Stimulated activated effector memory CD8-positive, alpha-beta T cell treated with anti-CD3 and anti-CD28 coated beads, Interleukin-12 subunit alpha, Interleukin-12 subunit beta, amount 100 ng/mL, for 72 hours (primary cell): Measurements from ENCODE around the gene ATP6V1C2.

Experiments used
- ATAC-seq: fragments of 150-1000 bp; cut with Tn5 transposase; 2 replicates; pipeline ENCODE4 v1.10.0; 2021
- DNase-seq, 2 donors: peaks; one replicate each; pipeline ENCODE4 v3.0.0; 2021 to 2022; ENCODE audit warnings: low spot score in 2 of 2
- H3K27ac Mint-ChIP-seq: one replicate; pipeline ENCODE4 v1.8.0; 2022; ENCODE audit warnings: mild to moderate bottlenecking, mixed read lengths
- H3K36me3 Mint-ChIP-seq: one replicate; pipeline ENCODE4 v1.8.0; 2022; ENCODE audit warnings: mild to moderate bottlenecking, mixed read lengths
- H3K4me1 Mint-ChIP-seq: one replicate; pipeline ENCODE4 v1.8.0; 2022; ENCODE audit warnings: mixed read lengths
- H3K4me3 Mint-ChIP-seq: one replicate; pipeline ENCODE4 v1.8.0; 2022; ENCODE audit warnings: mild to moderate bottlenecking, mixed read lengths
- H3K9me3 Mint-ChIP-seq: one replicate; pipeline ENCODE4 v1.8.0; 2022; ENCODE audit warnings: mixed read lengths

Gene ATP6V1C2

GRCh38 chr2:10783421-10783820 lies 62.0 kb downstream of the ATP6V1C2 start:
- Mint-ChIP-seq H3K4me3 (no peak overlapping the region), H3K27ac (peak overlapping the region; percentile 48), H3K9me3 (no peaks in the 10 kb centered on the region), H3K36me3 (peaks cover 98% of the 10 kb centered on the region), H3K4me1 (peaks cover 5% of the 10 kb centered on the region)
- DNase-seq = no peak
- no peak for ATAC-seq

DNA sequence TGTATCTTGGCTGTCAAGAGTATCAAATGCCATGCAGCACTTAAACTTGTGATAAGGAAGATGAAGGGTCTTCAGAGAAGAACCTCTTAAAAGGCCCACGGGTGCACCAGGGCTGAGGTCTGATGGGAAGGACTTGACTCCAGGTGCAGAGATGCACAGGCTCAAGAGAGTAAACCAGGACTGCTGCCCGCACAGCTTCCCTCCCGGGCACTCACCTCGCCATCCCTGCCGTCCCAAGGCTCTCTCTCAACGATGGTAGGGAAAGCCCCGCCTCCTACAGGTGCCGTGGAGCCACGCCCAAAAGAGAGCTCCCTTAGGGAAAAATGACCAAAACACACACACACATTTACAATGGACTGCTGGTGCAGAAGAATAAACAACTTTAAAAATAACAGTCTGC lies 63.3 kb downstream of the ATP6V1C2 start:
- Mint-ChIP-seq H3K4me3 (no peak overlapping the region), H3K9me3 (no peaks in the 10 kb centered on the region), H3K27ac (no peak overlapping the region), H3K4me1 (peaks cover 5% of the 10 kb centered on the region), H3K36me3 (peaks cover 100% of the 10 kb centered on the region)
- ATAC-seq = no peak
- DNase-seq = no peak

DNA sequence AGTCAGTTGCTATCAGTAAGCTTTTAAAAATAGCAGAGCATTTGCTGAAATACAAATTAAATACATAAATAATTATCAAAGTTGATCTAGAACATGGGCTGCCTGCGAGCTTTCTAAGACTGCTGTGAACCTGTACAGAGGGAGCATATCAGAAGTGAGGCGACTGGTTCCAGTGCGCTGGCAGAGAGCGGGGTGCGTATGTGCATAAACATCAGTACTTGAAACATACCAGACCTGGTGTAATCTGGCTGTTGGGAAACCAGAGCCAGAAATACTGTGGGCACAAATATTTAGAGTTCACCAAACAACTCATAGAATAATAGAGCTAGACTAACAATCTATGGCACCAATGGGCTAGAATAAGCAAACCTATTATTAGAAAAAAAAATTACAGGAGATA lies 63.8 kb downstream of the ATP6V1C2 start:
- no peak overlapping the region for H3K4me3 Mint-ChIP-seq
- ATAC-seq = no peak
- peaks cover 9% of the 10 kb centered on the region for H3K4me1 Mint-ChIP-seq
- H3K9me3 Mint-ChIP-seq = no peaks in the 10 kb centered on the region
- peaks cover 100% of the 10 kb centered on the region for H3K36me3 Mint-ChIP-seq
- no peak for DNase-seq
- H3K27ac Mint-ChIP-seq = no peak overlapping the region

- peak overlapping the region; percentile 52 for H3K27ac Mint-ChIP-seq
- H3K36me3 Mint-ChIP-seq = peaks cover 100% of the 10 kb centered on the region
- H3K9me3 Mint-ChIP-seq = no peaks in the 10 kb centered on the region
- H3K4me1 Mint-ChIP-seq = peaks cover 20% of the 10 kb centered on the region
- no peak overlapping the region for H3K4me3 Mint-ChIP-seq
- no peak for ATAC-seq
- DNase-seq = no peak
Measured at GRCh38 chr2:10786240-10786982, 65.0 kb downstream of the ATP6V1C2 start.

- Mint-ChIP-seq H3K36me3 (peaks cover 100% of the 10 kb centered on the region), H3K27ac (peak overlapping the region; percentile 52), H3K9me3 (no peaks in the 10 kb centered on the region), H3K4me3 (no peak overlapping the region), H3K4me1 (peaks cover 30% of the 10 kb centered on the region)
- DNase-seq (no peak), ATAC-seq (no peak)
Measured at GRCh38 chr2:10787176-10787968, 65.9 kb downstream of the ATP6V1C2 start.

DNA sequence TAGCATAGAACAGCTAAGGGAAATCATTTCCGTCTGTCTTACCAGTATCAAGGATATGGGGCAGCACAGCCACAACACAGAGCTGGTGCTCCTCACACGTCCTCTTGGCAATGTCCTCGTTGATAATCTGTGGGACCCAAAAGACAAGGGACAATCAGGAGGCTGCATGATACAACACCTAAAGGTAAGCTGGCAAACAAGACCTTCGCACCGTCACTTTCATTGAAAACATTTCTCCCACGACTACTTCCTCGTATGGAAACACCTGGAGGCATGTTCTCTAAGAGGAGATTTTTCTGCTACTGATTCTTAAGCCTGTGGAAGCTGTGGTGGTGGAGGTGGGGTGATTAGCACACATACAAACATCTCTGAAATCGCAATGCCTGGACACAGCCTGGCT lies 67.4 kb downstream of the ATP6V1C2 start:
- Mint-ChIP-seq H3K4me3 (no peak overlapping the region), H3K4me1 (peaks cover 38% of the 10 kb centered on the region), H3K9me3 (no peaks in the 10 kb centered on the region), H3K27ac (no peak overlapping the region), H3K36me3 (peaks cover 100% of the 10 kb centered on the region)
- no peak for ATAC-seq
- DNase-seq = no peak

GRCh38 chr2:10790228-10790973 lies 69.0 kb downstream of the ATP6V1C2 start:
- ATAC-seq = peak; percentile 90
- Mint-ChIP-seq H3K9me3 (no peaks in the 10 kb centered on the region), H3K36me3 (peaks cover 100% of the 10 kb centered on the region), H3K27ac (peak overlapping the region; percentile 89), H3K4me3 (peak overlapping the region; percentile 68), H3K4me1 (peaks cover 39% of the 10 kb centered on the region)
- DNase-seq = peak in 1 of 2 donors; percentile 61

DNA sequence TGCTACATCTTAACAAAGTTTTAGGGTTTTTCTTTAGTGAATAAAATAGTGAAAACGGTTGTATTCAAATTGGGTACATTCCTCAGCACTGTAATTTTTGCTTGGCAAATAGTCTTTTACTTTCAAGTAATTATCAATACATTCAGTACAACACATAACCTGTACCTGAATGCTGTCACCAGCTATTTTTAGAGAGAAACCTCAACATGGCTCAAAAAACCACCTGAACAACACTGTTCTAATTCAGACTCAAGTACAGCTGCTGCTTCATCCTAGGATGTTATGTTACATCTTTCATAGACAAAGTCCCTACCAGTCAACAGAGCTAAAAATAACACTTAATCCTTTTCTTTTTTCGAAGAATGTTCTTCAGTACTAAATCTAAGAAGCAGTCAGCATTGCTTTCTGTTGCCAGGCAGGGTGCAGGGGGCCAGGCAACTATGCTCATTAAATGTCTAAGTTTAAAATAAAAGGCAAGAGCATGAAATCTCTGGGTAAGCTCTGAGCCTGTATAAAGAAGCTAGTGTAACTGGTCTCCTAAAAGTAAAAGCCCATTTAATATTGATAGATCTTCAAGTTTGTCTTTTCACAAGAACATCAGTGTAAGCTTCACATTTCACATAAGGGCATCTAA lies 70.7 kb downstream of the ATP6V1C2 start:
- H3K4me3 Mint-ChIP-seq = peak overlapping the region; percentile 68
- peaks cover 100% of the 10 kb centered on the region for H3K36me3 Mint-ChIP-seq
- H3K4me1 Mint-ChIP-seq = peaks cover 50% of the 10 kb centered on the region
- H3K9me3 Mint-ChIP-seq = no peaks in the 10 kb centered on the region
- H3K27ac Mint-ChIP-seq = peak overlapping the region; percentile 89
- peak; percentile 65 for ATAC-seq
- no peak for DNase-seq

- no peak for ATAC-seq
Measured at GRCh38 chr2:10792660-10793400, 71.4 kb downstream of the ATP6V1C2 start.

GRCh38 chr2:10793816-10794215 lies 72.4 kb downstream of the ATP6V1C2 start:
- Mint-ChIP-seq H3K36me3 (peaks cover 100% of the 10 kb centered on the region), H3K9me3 (no peaks in the 10 kb centered on the region), H3K27ac (no peak overlapping the region), H3K4me1 (peaks cover 50% of the 10 kb centered on the region), H3K4me3 (no peak overlapping the region)
- no peak for ATAC-seq
- DNase-seq = no peak

More at GRCh38 chr2:10792660-10793400, 71.4 kb downstream of the ATP6V1C2 start:
- H3K9me3 Mint-ChIP-seq = no peaks in the 10 kb centered on the region
- peaks cover 100% of the 10 kb centered on the region for H3K36me3 Mint-ChIP-seq
- H3K4me3 Mint-ChIP-seq = no peak overlapping the region
- H3K4me1 Mint-ChIP-seq = peaks cover 44% of the 10 kb centered on the region
- no peak for DNase-seq
- peak overlapping the region; percentile 89 for H3K27ac Mint-ChIP-seq

- H3K27ac Mint-ChIP-seq = peak overlapping the region; percentile 83
Measured at GRCh38 chr2:10794876-10795275, 73.4 kb downstream of the ATP6V1C2 start.

GRCh38 chr2:10795508-10796046 lies 74.1 kb downstream of the ATP6V1C2 start:
- ATAC-seq (peak; percentile 55), DNase-seq (no peak)
- Mint-ChIP-seq H3K27ac (peak overlapping the region; percentile 83), H3K36me3 (peaks cover 100% of the 10 kb centered on the region), H3K4me1 (peaks cover 52% of the 10 kb centered on the region), H3K4me3 (no peak overlapping the region), H3K9me3 (no peaks in the 10 kb centered on the region)

More at GRCh38 chr2:10794876-10795275, 73.4 kb downstream of the ATP6V1C2 start:
- no peak overlapping the region for H3K4me3 Mint-ChIP-seq
- H3K4me1 Mint-ChIP-seq = peaks cover 58% of the 10 kb centered on the region
- peaks cover 100% of the 10 kb centered on the region for H3K36me3 Mint-ChIP-seq
- H3K9me3 Mint-ChIP-seq = no peaks in the 10 kb centered on the region
- DNase-seq (no peak), ATAC-seq (no peak)

DNA sequence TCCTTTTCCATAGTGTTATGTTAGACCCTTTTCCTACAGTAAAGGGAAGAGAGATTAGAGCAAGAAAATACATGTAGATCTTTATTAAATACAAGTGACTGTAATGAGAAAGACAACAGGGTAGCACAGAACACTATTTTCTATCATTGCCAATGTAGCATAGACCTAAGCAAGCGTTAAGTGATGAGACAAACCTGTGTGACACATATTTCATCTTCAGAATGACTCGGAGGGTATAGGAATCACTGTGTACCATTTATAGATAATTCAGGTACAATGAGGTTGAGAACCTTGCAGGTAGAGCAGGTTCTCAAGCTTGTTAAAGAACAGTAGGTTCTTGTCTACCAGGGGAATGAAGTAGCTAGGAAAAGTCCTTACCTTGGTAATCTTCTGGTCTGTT lies 75.3 kb downstream of the ATP6V1C2 start:
- ATAC-seq = peak; percentile 70
- no peak for DNase-seq
- H3K36me3 Mint-ChIP-seq = peaks cover 100% of the 10 kb centered on the region
- H3K27ac Mint-ChIP-seq = peak overlapping the region; percentile 64
- H3K4me1 Mint-ChIP-seq = peaks cover 40% of the 10 kb centered on the region
- H3K9me3 Mint-ChIP-seq = no peaks in the 10 kb centered on the region
- no peak overlapping the region for H3K4me3 Mint-ChIP-seq

DNA sequence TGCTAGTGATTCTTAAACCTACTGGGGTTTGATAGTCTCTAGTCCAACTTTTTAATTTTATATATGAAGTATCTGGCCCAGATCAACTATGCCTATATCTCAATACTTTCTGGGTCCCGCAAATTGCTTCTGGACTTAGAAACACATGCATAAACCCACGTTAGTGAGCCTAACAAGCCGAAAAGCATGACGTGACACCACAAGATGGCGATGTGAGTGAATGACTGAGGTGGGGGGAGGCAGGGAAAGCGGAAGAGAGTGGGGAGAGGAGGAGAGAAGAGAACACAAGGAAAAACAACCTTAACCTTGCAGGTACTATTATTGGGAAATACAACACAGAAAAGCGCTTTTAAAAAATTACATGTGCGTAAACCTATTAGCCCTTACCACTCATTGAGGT lies 77.4 kb downstream of the ATP6V1C2 start:
- Mint-ChIP-seq H3K9me3 (no peaks in the 10 kb centered on the region), H3K4me3 (no peak overlapping the region), H3K4me1 (peaks cover 26% of the 10 kb centered on the region), H3K36me3 (peaks cover 100% of the 10 kb centered on the region), H3K27ac (no peak overlapping the region)
- no peak for DNase-seq
- ATAC-seq = no peak
